Measurements from ENCODE around the gene PCDHGA11.

DNA sequence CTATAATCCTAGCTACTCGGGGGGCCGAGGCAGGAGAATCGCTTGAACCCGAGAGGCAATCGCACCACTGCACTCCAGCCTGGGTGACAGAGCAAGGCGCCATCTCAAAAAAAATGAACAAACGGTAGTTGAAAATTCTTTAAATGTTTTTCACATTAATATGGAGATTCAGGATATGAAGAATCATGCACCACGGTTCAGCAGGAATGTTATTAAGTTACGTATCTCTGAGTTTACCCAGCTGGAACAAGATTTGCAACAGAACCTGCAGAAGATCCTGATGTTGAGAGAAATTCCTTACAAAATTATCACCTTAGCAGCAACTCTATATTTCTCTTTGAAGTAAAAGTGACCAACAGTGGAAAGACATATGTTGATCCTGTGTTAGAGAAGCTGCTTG is 19.5 kb downstream of the PCDHGA11 start:
- TF ChIP-seq, protein P1, sequence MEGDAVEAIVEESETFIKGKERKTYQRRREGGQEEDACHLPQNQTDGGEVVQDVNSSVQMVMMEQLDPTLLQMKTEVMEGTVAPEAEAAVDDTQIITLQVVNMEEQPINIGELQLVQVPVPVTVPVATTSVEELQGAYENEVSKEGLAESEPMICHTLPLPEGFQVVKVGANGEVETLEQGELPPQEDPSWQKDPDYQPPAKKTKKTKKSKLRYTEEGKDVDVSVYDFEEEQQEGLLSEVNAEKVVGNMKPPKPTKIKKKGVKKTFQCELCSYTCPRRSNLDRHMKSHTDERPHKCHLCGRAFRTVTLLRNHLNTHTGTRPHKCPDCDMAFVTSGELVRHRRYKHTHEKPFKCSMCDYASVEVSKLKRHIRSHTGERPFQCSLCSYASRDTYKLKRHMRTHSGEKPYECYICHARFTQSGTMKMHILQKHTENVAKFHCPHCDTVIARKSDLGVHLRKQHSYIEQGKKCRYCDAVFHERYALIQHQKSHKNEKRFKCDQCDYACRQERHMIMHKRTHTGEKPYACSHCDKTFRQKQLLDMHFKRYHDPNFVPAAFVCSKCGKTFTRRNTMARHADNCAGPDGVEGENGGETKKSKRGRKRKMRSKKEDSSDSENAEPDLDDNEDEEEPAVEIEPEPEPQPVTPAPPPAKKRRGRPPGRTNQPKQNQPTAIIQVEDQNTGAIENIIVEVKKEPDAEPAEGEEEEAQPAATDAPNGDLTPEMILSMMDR (IDR thresholded peaks at IDR 0.05): no peak
- TF ChIP-seq POLR2A (IDR thresholded peaks at IDR 0.05): no peak
